NCI-H2029 (cell line): Measurements from ENCODE around the gene CAMK2A.

Experiments
- DNase-seq: peaks from one replicate; lab custom pipeline; 2025; lab: John Stamatoyannopoulos, UW

CAMK2A gene

DNA sequence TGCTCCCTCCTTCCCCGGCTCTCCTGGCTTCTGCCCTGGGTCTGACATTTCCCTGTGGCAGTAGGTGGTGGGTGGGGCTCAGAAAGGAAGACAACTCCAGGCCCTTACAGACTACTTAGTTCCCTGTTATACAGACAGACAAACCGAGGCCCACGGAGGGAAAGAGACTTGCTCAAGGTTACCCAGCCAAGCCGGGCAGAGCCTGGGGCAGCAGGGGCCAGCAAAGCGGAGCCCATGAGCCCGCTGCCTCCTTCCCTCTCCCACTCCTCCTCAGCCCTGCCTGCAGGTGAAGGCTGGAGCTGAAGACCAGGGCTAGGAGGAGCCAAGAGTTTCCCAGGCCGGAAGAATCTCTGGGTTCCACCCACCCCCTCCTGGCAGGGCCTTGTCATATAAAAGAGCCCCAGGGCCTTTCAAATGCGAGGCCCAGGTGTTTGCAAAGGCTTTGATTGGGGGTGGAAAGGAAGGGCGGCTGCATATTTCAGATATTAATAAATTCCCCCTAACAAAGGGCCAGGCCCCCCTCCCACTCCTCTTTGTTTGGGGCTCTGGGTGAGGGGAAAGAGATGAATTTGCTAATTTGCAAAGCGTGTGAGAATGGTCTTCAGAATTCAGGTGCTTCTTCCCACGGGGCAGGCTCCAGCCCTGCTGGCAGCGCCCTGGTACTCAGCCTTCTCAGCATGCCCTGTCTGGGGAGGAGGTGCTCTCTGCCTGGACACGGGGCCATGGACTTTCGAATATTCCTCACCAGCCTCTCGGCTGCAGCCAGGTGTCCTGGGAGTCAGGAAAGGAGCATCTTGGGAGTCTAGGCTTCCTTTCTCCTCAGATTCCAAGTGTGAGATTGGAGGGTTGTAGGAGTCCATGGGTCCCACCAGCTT is 78.2 kb downstream of the CAMK2A start:
- DNase-seq, result no peak

DNA sequence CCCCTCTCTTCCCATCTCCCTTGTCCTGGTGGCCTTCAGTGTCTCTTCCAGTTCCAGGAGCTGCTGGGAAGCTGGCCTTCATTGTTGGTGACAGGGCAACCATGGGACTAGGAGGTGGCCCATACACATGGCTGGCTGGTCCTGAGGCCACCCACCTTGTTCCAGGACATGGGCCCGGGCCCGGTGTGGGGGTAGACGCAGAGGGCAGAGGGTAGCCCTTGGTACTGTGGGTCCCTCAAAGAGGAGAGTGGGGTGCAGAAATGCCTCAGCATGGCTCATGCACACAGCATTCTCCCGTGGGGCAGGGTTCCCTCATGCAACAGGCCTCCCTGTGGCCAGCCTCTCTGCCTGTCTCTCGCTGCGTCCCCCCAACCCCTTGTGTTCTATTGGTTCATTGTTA is 78.9 kb downstream of the CAMK2A start:
- DNase-seq, result no peak

DNA sequence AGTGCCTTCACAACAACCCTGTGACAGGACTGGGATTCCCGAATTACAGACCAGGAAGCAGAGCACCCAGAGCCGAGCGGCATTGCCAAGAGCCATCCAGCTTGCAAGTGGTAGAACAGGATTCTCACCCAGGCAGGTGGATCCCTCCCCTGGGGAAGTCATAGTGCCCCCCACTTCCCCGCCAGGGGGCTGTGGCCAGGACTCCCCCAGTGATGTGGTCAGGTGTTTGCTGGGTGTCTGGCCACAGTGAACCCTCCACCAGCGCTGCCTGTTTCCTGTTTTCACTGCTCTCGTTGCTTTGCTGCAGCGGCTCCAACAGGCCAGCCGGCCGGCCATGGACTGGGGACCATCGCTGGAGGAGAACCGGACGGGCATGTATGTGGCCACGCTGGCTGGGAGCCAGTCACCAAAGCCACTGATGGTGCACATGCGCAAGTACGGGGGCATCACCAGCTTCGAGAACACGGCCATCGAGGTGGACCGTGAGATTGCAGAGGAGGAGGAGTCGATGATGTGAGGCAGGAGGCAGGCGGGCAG is 80.4 kb downstream of the CAMK2A start:
- DNase-seq, result no peak

DNA sequence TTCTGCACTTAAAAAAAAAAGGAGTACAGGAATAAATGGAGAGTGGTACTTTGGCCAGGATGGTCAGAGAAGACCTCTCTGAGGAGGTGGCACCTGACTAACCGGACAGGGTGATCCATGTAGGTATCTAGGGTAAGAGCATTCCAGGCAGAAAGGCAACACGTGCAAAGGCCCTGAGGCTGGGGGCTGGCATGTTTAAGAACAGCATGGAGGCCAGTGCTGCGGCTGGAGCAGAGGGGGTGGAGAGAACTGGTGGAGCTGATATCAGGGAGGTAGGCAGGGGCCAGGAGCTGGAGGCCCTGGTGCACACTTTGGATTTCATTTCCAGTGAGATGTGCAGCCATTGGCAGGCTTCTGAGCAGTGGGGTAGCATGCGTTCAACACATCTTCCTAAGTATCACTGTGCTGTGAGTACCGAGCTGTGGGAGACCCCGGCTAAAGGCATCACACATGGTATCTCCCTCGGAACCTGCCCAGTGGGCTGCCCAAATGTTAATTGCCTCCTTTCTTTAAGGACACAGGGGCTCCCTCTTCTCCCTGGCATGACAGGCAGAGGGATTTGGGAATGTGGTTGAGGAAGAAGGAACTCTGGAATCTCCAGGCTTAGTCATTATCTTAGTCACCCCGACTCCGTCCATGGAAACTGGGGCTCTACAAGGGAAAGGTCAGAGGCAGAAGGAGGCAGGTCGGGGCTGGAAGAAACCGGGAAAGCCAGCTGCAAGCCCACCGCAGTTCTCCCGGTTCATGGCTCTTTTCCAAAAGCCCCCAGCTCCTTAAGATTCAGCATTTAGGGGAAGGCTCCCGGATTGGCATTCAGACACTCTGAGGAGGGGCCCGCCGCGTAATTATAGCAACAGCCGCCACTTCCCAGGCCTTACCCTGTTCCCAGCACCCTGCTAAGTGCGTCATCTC is 81.1 kb downstream of the CAMK2A start:
- DNase-seq, result no peak

DNA sequence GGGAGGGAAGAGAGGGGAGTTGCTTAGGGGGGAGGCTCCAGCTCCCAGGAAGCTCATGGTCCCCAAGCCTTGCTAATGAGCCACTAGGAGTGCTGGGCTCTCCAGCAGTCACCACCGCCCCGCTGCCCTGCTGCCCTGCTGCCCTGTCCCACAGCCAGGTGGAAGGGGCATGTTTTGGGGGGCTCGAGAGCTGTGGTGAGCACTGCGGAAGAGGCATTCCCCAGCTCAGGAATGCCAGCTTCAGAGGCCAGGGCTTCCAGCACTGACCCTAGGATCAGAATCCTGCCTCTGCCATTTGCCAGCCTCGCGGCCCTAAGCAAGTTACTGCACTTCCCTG is 82.8 kb downstream of the CAMK2A start:
- DNase-seq, result no peak

DNA sequence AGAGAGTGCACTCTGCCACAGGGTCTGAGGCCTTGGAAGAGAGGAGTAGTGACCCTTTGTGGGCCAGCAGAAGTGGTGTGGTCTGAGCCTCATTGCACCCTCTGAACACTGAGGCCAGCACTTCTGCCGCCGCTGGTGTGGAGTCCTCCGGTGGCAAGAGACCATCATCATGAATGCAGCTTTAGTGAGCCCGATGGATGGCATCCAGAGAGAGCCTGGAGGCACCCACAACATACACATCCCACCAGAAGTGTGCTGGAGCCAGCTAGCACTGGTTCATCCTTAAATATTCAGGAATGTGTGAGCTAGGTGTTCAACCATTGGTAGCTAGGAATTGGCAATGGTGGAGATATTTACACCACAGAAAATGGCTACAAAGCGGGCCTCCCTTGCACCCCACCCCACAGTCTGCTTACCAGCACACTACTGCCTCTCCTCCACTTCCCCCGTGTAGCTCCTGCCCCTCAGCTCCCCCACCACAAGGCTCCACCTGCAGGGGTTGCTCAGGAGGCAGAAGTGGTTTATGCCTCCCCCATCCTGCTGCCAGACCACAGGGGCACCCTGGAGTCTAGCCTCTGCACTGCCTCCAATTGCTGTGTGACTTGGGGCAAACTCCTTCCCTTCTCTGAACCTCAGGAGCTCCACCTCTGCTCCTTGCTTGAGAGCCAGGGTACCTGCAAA is 83.3 kb downstream of the CAMK2A start:
- no peak for DNase-seq

DNA sequence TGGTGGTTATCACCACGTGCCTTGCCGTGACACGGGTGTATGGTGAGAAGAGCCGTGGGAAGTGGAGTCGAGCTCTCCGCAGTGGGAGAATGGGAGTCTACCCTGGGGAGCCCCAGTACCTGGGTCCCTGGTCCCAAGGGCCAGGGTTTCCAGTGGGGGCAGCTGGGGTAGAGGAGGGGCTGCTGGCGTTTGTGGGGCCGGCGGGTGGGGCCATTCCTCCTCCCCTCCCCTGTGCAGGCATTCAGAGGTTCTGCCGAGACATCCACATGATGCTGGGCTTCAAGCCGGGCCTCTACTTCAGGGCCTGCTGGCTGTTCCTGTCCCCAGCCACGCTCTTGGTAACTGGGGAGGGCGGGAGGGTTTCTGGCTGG is 85.0 kb downstream of the CAMK2A start:
- no peak for DNase-seq

DNA sequence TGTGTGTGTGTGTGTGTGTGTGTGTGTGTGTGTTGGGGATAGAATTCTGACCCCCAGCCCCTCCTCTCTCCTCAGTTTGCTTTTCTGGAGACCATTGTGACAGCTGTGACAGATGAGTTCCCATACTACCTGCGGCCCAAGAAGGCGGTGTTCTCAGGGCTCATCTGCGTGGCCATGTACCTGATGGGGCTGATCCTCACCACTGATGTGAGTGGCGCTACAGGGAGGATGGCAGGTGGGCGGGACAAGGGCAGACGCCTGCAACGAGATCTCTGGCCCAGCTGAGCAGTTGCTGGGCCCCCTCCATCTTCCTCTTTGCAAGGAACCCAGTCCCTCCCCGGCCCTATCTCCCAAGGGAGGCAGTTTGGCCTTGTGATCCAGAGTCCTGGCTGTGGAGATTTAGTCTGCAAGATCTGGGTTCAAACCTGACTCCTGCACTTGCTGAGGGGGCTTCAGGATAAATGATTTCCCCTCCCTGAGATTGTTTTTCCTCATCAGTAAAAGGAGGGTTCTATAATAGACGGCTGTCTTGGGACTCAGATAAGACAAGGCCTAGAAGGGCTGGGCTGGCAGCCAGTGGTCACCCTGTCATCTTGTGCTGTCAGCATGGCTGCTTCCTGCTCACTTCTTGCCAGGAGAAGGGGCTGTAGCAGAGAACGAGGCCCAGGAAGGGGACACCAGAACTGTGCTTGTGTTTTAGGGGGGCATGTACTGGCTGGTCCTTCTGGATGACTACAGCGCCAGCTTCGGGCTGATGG is 85.6 kb downstream of the CAMK2A start:
- no peak for DNase-seq

DNA sequence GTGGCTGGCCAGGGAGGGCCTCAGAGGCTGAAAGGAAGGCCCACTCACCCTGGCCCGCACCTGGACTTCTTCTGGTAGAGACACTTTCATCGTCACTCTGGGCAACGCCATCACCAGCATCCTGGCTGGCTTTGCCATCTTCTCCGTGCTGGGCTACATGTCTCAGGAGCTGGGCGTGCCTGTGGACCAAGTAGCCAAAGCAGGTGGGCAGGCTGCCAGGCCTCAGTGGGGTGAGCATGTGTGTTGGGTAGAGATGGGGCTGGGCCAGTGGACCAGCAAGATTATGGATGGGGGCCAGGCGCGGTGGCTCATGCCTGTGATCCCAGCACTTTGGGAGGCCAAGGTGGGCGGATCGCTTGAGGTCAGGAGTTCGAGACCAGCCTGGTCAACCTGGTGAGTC is 87.1 kb downstream of the CAMK2A start:
- DNase-seq, result no peak

DNA sequence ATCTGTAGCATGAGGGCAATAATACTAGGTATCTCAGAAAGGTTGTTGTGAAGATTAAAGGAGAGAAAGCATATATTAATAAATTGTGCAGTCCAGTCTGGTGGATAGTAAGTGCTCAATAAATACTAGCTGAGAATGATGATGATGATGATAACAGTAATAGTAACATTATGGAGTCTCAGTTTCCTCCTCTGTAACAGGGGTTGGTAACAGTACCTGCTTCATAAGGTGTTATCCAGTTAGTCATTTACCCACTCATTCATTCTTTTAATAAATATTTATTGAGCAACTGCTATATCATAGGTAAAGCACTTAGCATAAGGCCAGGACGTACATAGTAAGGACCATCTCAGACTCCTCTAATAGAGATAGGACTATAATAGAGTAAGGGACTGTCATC is 92.1 kb downstream of the CAMK2A start:
- DNase-seq, result no peak

DNA sequence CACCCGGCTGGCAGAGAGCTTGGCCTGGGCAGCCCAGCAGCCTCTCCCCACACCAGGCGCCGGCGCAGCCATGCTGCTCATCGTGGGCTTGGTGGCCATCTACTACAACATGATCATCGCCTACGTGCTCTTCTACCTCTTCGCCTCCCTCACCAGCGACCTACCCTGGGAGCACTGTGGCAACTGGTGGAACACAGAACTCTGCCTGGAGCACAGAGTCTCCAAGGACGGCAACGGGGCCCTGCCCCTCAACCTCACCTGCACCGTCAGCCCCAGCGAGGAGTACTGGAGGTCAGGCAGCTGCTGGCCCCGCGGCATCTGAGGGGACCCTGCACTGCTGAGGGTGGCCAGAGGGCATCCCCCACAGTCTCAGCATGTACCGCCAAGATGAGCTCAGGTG is 92.6 kb downstream of the CAMK2A start:
- DNase-seq, result no peak

DNA sequence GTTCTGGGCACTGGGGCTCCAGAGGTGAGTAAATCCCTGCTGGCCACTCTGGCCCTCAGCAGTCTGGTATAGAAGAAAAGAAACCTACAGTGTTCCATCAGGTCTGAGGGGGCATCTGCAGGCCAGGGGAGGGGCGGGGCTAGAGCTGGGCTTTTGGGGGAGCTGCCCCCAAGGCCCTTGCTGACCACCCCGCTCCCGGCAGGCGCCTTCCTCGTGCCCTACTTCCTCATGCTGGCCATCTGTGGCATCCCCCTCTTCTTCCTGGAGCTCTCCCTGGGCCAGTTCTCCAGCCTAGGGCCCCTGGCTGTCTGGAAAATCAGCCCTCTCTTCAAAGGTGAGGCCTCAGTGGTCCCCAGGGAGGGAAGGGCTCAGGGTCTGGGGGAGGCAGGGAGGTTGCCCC is 93.1 kb downstream of the CAMK2A start:
- no peak for DNase-seq

DNA sequence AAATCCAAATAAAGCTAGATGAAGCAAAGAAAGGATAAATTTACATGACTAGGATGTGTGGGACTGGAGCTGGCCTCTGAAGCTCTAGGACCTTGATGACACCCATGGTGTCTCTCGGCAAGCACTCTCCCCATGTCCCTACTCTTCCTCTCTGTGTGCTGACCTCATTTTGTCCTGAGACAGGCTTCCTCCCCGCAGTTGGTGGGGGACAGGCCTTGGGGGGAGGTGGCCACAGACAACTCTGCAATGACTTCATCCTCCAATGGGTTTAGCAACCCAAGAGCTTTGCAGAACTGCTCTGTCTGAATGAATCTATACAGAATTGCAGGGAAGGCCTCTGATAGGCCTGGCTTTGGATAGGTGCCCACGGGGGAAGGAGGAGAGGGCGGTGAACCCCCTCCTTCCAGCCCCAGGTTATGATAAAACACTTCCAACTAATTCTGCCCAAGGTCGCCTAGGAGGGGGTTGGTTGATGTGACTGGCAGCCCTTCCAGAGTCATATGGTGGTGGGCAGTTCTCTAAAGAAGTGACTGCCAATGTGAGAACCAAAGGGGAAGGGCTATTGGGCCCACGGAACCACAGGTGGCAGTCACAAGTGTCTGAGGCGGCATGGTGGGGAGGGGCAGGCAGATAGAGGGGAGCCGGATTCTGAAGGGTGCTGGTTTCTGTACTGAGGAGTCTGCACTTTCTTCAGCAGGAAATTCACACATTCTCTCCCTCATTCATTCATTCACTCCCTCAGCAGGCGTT is 93.7 kb downstream of the CAMK2A start:
- DNase-seq, result no peak

DNA sequence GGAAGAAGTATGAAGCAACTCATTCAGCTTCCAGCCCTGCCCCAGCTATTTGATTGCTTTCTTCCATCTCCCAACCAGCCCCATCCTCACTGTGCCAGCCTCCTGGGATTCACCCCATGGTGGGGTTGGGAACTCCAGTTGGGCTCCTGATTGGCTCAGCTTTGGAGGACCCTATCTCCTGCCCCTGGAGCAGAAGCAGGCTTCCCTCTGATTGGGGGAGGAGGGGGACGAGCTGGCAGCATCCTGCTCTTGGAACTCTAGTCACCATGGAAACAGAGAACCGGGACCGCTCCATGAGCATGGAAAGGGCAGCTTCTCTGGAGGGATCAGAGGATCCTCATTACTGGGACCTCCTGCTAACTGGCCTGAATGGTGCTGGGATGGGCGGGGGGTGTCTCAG is 97.1 kb downstream of the CAMK2A start:
- DNase-seq, result no peak

DNA sequence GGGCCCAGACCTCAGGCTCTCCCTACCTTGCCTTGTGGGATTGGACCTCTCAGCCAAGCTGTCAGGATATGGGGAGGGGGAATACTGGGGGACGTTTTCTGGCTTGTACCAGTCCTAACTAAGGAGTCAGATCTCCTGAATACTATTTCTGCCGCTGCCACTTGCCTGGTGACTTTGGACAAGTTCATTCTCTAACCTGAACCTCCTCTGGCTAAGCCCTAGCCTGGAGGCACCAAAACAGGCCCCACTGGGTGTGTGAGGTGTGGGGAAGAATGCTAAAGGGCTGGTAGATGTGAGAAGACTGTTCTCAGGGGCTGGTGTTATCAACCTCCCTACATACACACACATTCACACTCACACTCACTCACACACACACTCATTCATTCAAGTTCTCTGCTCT is 98.6 kb downstream of the CAMK2A start:
- DNase-seq, result no peak

DNA sequence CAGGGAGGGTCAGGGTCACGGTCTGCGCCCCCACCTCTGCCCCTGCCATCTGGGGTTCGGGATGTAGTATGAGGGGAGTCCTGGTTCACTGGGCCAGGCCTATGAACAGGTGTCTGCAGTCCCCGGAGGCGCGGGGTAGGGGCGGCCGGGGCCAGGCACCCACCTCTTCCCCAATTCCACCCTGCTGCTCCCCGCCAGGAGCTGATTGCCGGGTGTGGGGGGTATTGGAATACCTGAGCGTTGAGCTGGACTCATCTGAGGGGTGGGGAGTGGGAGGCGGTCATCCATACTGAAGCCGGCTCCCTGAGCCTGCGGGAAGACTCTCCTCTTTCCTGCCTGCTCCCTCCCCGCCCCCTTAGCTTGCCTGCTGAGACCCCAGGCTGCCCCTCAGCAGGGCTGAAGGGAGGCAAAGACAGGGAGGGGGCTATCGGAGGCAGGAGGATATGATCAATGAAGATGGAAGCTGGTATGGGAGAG is 99.0 kb downstream of the CAMK2A start:
- no peak for DNase-seq

DNA sequence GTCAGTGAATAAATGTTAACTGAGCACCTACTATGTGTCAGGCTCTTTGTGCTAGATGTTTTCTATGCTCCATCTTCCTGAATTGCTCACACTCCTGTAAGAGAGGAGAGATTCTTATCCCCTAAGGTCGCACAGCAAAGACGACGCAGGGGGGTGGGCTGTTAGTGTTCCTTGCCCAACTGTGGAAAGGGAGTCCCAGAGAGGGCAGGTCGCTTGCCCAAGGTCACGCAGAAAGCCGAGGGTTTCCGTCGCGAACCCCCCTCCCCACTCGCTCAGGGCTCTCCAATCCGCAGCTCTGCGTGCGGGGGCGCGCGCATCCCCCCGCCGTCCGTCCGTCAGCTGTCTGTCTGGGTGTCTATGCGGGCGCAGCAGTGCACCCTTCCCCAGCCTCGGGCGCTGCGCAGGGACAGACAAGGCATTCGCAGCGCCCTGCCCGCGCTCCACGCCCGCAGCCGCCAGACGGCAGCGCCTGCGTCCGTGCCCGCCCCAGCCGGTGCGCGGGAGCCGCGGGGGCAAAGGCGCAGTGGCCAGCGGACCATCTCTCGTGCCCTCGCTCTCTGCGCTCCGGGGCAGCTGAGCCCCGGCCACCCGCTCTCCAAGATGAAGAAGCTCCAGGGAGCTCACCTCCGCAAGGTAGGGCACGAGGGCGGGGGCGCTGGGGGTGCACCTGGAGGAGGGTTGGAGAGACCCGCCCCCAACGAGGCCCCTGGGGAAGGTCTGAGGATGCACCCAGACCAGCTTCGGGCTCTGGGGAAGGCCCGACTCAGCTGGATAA is 99.7 kb downstream of the CAMK2A start, which contains the start of gene SLC6A7:
Gene SLC6A7, plus strand, starts transcription at position 335 of the 775 bp plus-strand sequence. Its CDS starts 266 bp downstream, at position 601.
- no peak for DNase-seq

DNA sequence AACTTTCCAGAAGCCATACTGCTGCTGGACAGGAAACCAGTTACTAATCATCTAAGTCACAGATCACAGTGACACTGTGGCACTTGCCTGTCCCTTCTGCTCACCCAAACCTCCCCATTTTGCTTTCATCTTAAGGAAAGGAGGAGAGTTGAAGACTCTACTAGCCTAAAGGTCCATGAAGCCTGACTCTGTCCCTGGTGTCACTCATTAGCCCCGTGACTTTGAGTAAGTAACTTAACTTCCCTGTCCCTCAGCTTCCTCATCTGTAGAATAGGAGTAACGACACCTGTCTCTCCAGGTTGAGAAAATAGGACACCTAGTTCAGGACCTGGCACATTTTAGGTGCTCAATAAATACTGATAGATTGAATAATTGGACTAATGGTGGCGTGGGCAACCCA is 100.2 kb downstream of the CAMK2A start:
- DNase-seq, result no peak

DNA sequence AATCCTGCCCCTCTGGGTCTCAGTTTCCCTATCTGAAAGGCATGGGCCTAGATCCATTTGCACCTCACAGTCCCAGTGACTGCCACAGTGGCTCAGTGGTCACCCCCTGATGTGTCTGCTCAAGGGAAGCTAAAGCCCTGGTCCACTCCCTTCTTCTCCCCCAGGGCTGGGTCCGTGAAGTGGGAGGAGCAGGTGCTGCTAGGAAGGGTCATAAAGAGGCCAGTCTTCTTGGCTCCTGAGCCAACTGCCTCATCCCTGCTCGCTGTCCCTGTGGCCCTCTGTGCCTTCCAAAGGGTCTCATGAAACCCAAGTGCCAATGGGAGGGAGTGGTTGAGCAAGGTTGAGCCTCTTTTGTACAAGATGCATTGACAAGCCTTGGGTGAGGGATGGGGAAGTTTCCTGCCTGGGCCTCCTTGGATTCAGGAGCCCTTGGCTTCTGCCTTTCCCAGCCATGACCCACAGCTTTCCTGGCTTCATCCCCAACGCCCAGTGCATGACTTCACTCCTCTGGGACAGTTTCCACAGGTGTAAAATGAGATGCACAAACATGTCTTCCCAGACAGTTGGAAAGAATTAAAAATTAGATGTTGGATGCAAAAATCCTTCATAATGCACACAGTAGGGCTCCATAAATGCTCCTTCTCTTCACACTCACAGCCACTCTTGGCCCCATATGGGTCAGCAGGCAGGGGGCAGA is 101.3 kb downstream of the CAMK2A start:
- no peak for DNase-seq
